AG08396 (cell line): ENCODE data around the gene ERMN.
A peak's percentile ranks its signal among the peaks of the same experiment; 100 is the strongest.
"Not testable (repeated sequence)": the region's sequence is repeated elsewhere in the genome, so short reads cannot be mapped to it uniquely, and the experiment has no call there.

Source experiments
- DNase-seq: peaks from one replicate; pipeline ENCODE4 v3.0.0; 2012; ENCODE audit warnings: low spot score, mixed read lengths

ERMN gene

GRCh38 chr2:157325786-157326185, at the start of gene ERMN:
TSS of gene ERMN (minus strand) at chr2:157325824. CDS start at chr2:157325642, 182 bp downstream.
- DNase-seq: no peak

- no peak for DNase-seq
These were observed 49.8 kb upstream of the ERMN start for GRCh38 chr2:157375384-157375783.

GRCh38 chr2:157368508-157368907, 42.9 kb upstream of the ERMN start:
- not testable (repeated sequence) for DNase-seq

GRCh38 chr2:157367704-157368103, 42.1 kb upstream of the ERMN start:
- DNase-seq: no peak

- DNase-seq: no peak
These were observed 38.8 kb upstream of the ERMN start for GRCh38 chr2:157364257-157364974.

GRCh38 chr2:157363612-157364101, 38.0 kb upstream of the ERMN start:
- no peak for DNase-seq

GRCh38 chr2:157362627-157363026, 37.0 kb upstream of the ERMN start:
- no peak for DNase-seq

- DNase-seq: no peak
These were observed 35.9 kb upstream of the ERMN start for GRCh38 chr2:157361526-157361925.

- no peak for DNase-seq
These were observed 34.0 kb upstream of the ERMN start for GRCh38 chr2:157359628-157360027.

- DNase-seq: peak; percentile 30
These were observed 30.0 kb upstream of the ERMN start for GRCh38 chr2:157355618-157356017.

GRCh38 chr2:157349949-157350515, 24.4 kb upstream of the ERMN start:
- DNase-seq: no peak

GRCh38 chr2:157348291-157348921, 22.8 kb upstream of the ERMN start:
- no peak for DNase-seq

GRCh38 chr2:157345647-157346389, 20.2 kb upstream of the ERMN start:
- DNase-seq: no peak

- not testable (repeated sequence) for DNase-seq
These were observed 15.8 kb upstream of the ERMN start for GRCh38 chr2:157341381-157341780.

- DNase-seq: no peak
These were observed 14.5 kb upstream of the ERMN start for GRCh38 chr2:157339965-157340655.

GRCh38 chr2:157337978-157338377, 12.4 kb upstream of the ERMN start:
- DNase-seq: no peak

GRCh38 chr2:157336137-157337010, 10.8 kb upstream of the ERMN start:
- DNase-seq: peak; percentile 25

GRCh38 chr2:157334797-157335196, 9.2 kb upstream of the ERMN start:
- no peak for DNase-seq

- DNase-seq: no peak
These were observed 8.7 kb upstream of the ERMN start for GRCh38 chr2:157334335-157334734.

- DNase-seq: no peak
These were observed 7.9 kb upstream of the ERMN start for GRCh38 chr2:157333304-157334047.
